Measurements from ENCODE around the gene MRPS26. TPM values are rescaled to one million over a fixed set of nuclear protein-coding genes. Genes with fewer than 3 reads are reported as not detected.

Gene MRPS26
- total RNA-seq, 1 experiment from 2014 or later, result 58.3 TPM

- H3K4me1 ChIP-seq (replicated peaks; ENCODE audit: insufficient read depth), result no peaks in the 10 kb centered on the region
- no peaks in the 10 kb centered on the region for H3K9me2 ChIP-seq (ENCODE audit: insufficient read depth)
- no peaks in the 10 kb centered on the region for H3K79me2 ChIP-seq (ENCODE audit: low read depth)
- no peak for TF ChIP-seq CTCF (conservative IDR thresholded peaks at IDR 0.05)
- TF ChIP-seq EZH2 (IDR thresholded peaks at IDR 0.05; ENCODE audit: low read depth), result no peak
- BruUV-seq (replicated peaks), result no TSS peak
- no peak for DNase-seq
- no peak overlapping the region for H2AFZ ChIP-seq
- CTCF ChIA-PET, result no interaction called here
- no peaks in the 10 kb centered on the region for H3F3A ChIP-seq (ENCODE audit: insufficient read depth, low read depth)
- no peak overlapping the region for H3K4me2 ChIP-seq
- H3K36me3 ChIP-seq (ENCODE audit: low read depth), result no peaks in the 10 kb centered on the region
- no peak overlapping the region for H3K4me3 ChIP-seq
- no peaks in the 10 kb centered on the region for H4K20me1 ChIP-seq (ENCODE audit: insufficient read depth)
- POLR2A ChIA-PET (ENCODE audit: unreplicated experiment), result no interaction called here
- H3K27me3 ChIP-seq (ENCODE audit: insufficient read depth, low read depth), result no peaks in the 10 kb centered on the region
- no peak overlapping the region for H3K27ac ChIP-seq
- intact Hi-C loops (cut with micrococcal nuclease; ENCODE audit: unreplicated experiment), result no loop called here
- no peaks in the 10 kb centered on the region for H3K9me3 ChIP-seq (ENCODE audit: insufficient read depth, low read depth)
Measured at GRCh38 chr20:3037654-3038053, 8.2 kb upstream of the MRPS26 start.

- H3K27me3 ChIP-seq (ENCODE audit: insufficient read depth, low read depth), result no peaks in the 10 kb centered on the region
- intact Hi-C loops (cut with micrococcal nuclease; ENCODE audit: unreplicated experiment), result no loop called here
- no TSS peak for BruUV-seq (replicated peaks)
- no peaks in the 10 kb centered on the region for H3K4me1 ChIP-seq (replicated peaks; ENCODE audit: insufficient read depth)
- no peak for TF ChIP-seq CTCF (conservative IDR thresholded peaks at IDR 0.05)
- TF ChIP-seq EZH2 (IDR thresholded peaks at IDR 0.05; ENCODE audit: low read depth), result no peak
- no peak for DNase-seq
- H3K4me3 ChIP-seq, result no peak overlapping the region
- ChIA-PET CTCF (no interaction called here), POLR2A (ENCODE audit: unreplicated experiment) (no interaction called here)
- no peaks in the 10 kb centered on the region for H3F3A ChIP-seq (ENCODE audit: insufficient read depth, low read depth)
- H3K79me2 ChIP-seq (ENCODE audit: low read depth), result no peaks in the 10 kb centered on the region
- H4K20me1 ChIP-seq (ENCODE audit: insufficient read depth), result no peaks in the 10 kb centered on the region
- H3K9me2 ChIP-seq (ENCODE audit: insufficient read depth), result no peaks in the 10 kb centered on the region
- no peak overlapping the region for H2AFZ ChIP-seq
- no peaks in the 10 kb centered on the region for H3K9me3 ChIP-seq (ENCODE audit: insufficient read depth, low read depth)
- no peak overlapping the region for H3K27ac ChIP-seq
- no peak overlapping the region for H3K4me2 ChIP-seq
- H3K36me3 ChIP-seq (ENCODE audit: low read depth), result no peaks in the 10 kb centered on the region
Measured at GRCh38 chr20:3038454-3038853, 7.4 kb upstream of the MRPS26 start.

GRCh38 chr20:3039426-3039825, 6.4 kb upstream of the MRPS26 start:
- Histone ChIP-seq H4K20me1 (ENCODE audit: insufficient read depth) (no peaks in the 10 kb centered on the region), H2AFZ (no peak overlapping the region), H3K4me1 (replicated peaks; ENCODE audit: insufficient read depth) (no peaks in the 10 kb centered on the region), H3K9me2 (ENCODE audit: insufficient read depth) (no peaks in the 10 kb centered on the region), H3F3A (ENCODE audit: insufficient read depth, low read depth) (no peaks in the 10 kb centered on the region), H3K4me2 (no peak overlapping the region), H3K36me3 (ENCODE audit: low read depth) (no peaks in the 10 kb centered on the region), H3K4me3 (no peak overlapping the region), H3K27ac (no peak overlapping the region), H3K27me3 (ENCODE audit: insufficient read depth, low read depth) (no peaks in the 10 kb centered on the region), H3K79me2 (ENCODE audit: low read depth) (no peaks in the 10 kb centered on the region), H3K9me3 (ENCODE audit: insufficient read depth, low read depth) (no peaks in the 10 kb centered on the region)
- DNase-seq, result no peak
- BruUV-seq (replicated peaks), result no TSS peak
- no peak for TF ChIP-seq CTCF (conservative IDR thresholded peaks at IDR 0.05)
- no peak for TF ChIP-seq EZH2 (IDR thresholded peaks at IDR 0.05; ENCODE audit: low read depth)
- intact Hi-C loops (cut with micrococcal nuclease; ENCODE audit: unreplicated experiment), result no loop called here
- ChIA-PET CTCF (no interaction called here), POLR2A (ENCODE audit: unreplicated experiment) (no interaction called here)

Measured in PC-9 (cell line).